K562 (cell line): ENCODE data around the gene TRAP1. TPM values are rescaled to one million over a fixed set of nuclear protein-coding genes. Genes with fewer than 3 reads are reported as not detected.

Source experiments
- CEBPB ChIP-seq: fragments of 450-650 bp; IDR thresholded peaks from 2 replicates; pipeline ENCODE4 v1.6.1; 2016; ENCODE audit warnings: missing genetic modification characterization, missing compliant biosample characterization
- CREB3 ChIP-seq: fragments of 450-650 bp; conservative IDR thresholded peaks from 2 replicates; pipeline ENCODE4 v1.6.1; 2016; ENCODE audit warnings: missing genetic modification characterization, low read depth, mild to moderate bottlenecking, missing compliant biosample characterization, moderate library complexity
- FOXP4 ChIP-seq: sonication (generic); formaldehyde crosslinking; IDR thresholded peaks from 2 replicates; pipeline ENCODE4 v1.8.0; 2022; ENCODE audit warnings: mild to moderate bottlenecking, missing genetic modification reagents, borderline replicate concordance
- MGA ChIP-seq: fragments of 450-650 bp; IDR thresholded peaks from 2 replicates; pipeline ENCODE4 v1.6.1; 2016; ENCODE audit warnings: mild to moderate bottlenecking, moderate library complexity
- NR2F6 ChIP-seq: fragments of 450-650 bp; formaldehyde crosslinking; IDR thresholded peaks from 2 replicates; pipeline ENCODE4 v1.4.0; 2020; ENCODE audit warnings: mild to moderate bottlenecking
- RFX7 ChIP-seq: fragments of 250-450 bp; sonication (Bioruptor Pico); IDR thresholded peaks from 2 replicates; pipeline ENCODE4 v1.5.1; 2021; ENCODE audit warnings: mild to moderate bottlenecking
- polyA plus RNA-seq, 8 experiments: library from polyadenylated mRNA; depleted of rRNA in 4 of 8; stranded (reverse) in 5 of 8; unstranded in 3 of 8; fragments of >200 nt; fragmentation: Nextera tagmentation in 2 of 8; fragmentation: Illumina TruSeq in 1 of 8; extraction: Ambion mirVana in 2 of 8; extraction: Trizol in 1 of 8; gene quantifications; 2 replicates each; pipeline versions ENCODE4 v1.2.1 to v1.2.3, GENCODE V29; 2011 to 2014; ENCODE audit warnings: inconsistent platforms in 1 of 8, missing spikeins in 1 of 8
- total RNA-seq, 7 experiments: library from RNA; depleted of rRNA in 6 of 7; stranded (reverse); fragments of >200 nt in 6 of 7; fragmentation: Illumina TruSeq in 2 of 7; extraction: Trizol in 2 of 7; gene quantifications; 2 replicates each; pipeline versions ENCODE4 v1.2.1 to v1.2.3, GENCODE V29; 2011 to 2021; ENCODE audit warnings: low replicate concordance in 1 of 7
- TF ChIP-seq, protein P1 (sequence below), 2 experiments: IDR thresholded peaks in 1 of 2; conservative IDR thresholded peaks in 1 of 2; 2 replicates each; pipeline ENCODE4 v1.6.1; 2016; ENCODE audit warnings: low read depth in 2 of 2, mild to moderate bottlenecking in 1 of 2, missing compliant biosample characterization in 1 of 2, missing genetic modification characterization in 1 of 2, moderate library complexity in 1 of 2

Gene TRAP1
- total and polyA plus RNA-seq, 9 of the 15 experiments (the other 6 are each of a cell fraction or from before 2014, with no cell fraction given), result 19.1 to 436 (median 301) TPM

DNA sequence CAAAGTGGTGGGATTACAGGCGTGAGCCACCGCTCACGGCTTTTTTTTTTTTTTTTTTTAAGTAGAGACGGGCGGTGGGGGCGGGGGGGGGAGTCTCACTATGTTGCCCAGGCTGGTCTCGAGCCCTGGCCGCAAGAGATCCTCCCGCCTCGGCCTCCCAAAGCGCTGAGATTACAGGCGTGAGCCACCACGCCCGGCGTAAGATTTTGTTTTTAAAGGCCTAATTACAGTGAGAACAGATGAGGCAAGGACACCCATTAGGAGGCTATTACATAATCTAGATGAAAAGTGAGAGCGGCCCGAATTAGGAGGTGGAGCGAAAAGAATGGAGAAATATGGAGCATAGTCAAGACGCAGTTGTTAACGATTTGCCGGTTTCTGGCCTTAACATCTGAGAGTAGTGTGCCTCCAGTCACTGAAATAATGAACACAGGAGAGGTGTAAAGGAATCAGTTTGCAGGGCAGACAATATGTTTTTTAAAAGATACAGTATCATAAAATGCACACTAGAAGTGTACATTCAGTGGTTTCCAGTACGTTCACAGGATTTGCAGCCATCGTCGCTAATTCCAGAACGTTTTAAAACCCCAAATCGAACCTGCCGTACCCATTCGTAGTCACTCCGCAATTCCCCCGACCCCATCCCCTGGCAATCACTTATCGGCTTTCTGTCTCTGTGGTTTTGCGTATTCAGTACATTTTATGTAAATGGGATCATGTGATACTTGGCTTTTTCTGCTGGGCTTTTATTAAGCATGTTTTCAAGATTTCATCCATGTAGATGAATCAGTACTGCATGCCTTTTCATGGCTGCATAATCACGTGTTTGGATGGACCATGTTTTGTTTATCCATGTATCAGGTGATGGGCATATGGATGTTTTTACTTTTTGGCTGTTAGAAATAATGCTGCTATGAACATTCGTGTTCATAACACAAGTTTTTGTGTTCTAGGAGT is 104.5 kb downstream of the TRAP1 start (continued):
- peak; percentile 57; the same call in 1 of the 2 replicates for TF ChIP-seq CEBPB
- no peak for TF ChIP-seq MGA
- TF ChIP-seq, protein P1, sequence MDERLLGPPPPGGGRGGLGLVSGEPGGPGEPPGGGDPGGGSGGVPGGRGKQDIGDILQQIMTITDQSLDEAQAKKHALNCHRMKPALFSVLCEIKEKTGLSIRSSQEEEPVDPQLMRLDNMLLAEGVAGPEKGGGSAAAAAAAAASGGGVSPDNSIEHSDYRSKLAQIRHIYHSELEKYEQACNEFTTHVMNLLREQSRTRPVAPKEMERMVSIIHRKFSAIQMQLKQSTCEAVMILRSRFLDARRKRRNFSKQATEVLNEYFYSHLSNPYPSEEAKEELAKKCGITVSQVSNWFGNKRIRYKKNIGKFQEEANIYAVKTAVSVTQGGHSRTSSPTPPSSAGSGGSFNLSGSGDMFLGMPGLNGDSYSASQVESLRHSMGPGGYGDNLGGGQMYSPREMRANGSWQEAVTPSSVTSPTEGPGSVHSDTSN (CRISPR knock-in tag; IDR thresholded peaks at IDR 0.05; ENCODE audit: low read depth), result no peak
- TF ChIP-seq, protein P1 (tag; conservative IDR thresholded peaks at IDR 0.05; ENCODE audit: low read depth), result no peak
- TF ChIP-seq NR2F6 (CRISPR knock-in tag), result no peak
- no peak for TF ChIP-seq RFX7
- no peak for TF ChIP-seq FOXP4 (CRISPR knock-in tag)
- TF ChIP-seq CREB3 (tag), result no peak
